CD4-positive, CD25-positive, alpha-beta regulatory T cell (primary cell): ENCODE measurements around the gene IDH2. TPM values are rescaled to one million over a fixed set of nuclear protein-coding genes. Genes with fewer than 3 reads are reported as not detected.

Source experiments
- polyA plus RNA-seq, 4 donors: library from polyadenylated mRNA; unstranded; fragments of 300-500 nt; fragmentation: Illumina TruSeq; gene quantifications; one replicate each; pipeline ENCODE4 v1.2.3, GENCODE V29; 2021
- total RNA-seq: library from RNA; stranded (reverse); gene quantifications from one replicate; pipeline ENCODE4 v1.2.3, GENCODE V29; 2022

Gene IDH2
- total and polyA plus RNA-seq, 5 donors from 2014 or later = 60.8 to 123 (median 91.0) TPM

Other genes starting within 250 kb of the IDH2 start
- gene AP3S2, start 208.5 kb downstream of the IDH2 start, total RNA-seq = 27.9 TPM
- 10 to 100 TPM; 25.4 to 48.5 (median 34.4) TPM for gene AP3S2, start 208.5 kb downstream of the IDH2 start, polyA plus RNA-seq
- not detected for gene ARPIN, start 189.5 kb downstream of the IDH2 start, total RNA-seq
- gene ARPIN, start 189.5 kb downstream of the IDH2 start, polyA plus RNA-seq = not detected
- gene ZNF710, start 101.1 kb downstream of the IDH2 start, total RNA-seq = 16.3 TPM
- 1 to 10 TPM in 3 of 4 donors, under 1 TPM in 1; 0.88 to 2.4 (median 1.9) TPM for gene ZNF710, start 101.1 kb downstream of the IDH2 start, polyA plus RNA-seq
- 20.2 TPM for gene SEMA4B, start 98.9 kb upstream of the IDH2 start, total RNA-seq
- 1 to 10 TPM; 5.1 to 7.3 (median 6.8) TPM for gene SEMA4B, start 98.9 kb upstream of the IDH2 start, polyA plus RNA-seq
- 148 TPM for gene CIB1, start 131.5 kb upstream of the IDH2 start, total RNA-seq
- gene CIB1, start 131.5 kb upstream of the IDH2 start, polyA plus RNA-seq = 100 to 1,000 TPM; 185 to 263 (median 222) TPM
- gene GDPGP1, start 131.7 kb upstream of the IDH2 start, total RNA-seq = 3.3 TPM
- 1 to 10 TPM in 2 of 4 donors, under 1 TPM in 2; 0.84 to 1.6 (median 1.1) TPM for gene GDPGP1, start 131.7 kb upstream of the IDH2 start, polyA plus RNA-seq
- 0.25 TPM for gene TTLL13, start 147.1 kb upstream of the IDH2 start, total RNA-seq
- gene TTLL13, start 147.1 kb upstream of the IDH2 start, polyA plus RNA-seq = under 1 TPM in 3 of 4 donors, not detected in 1; 0.13 to 0.64 (median 0.18) TPM
- gene NGRN, start 163.2 kb upstream of the IDH2 start, total RNA-seq = 46.6 TPM
- gene NGRN, start 163.2 kb upstream of the IDH2 start, polyA plus RNA-seq = 10 to 100 TPM; 39.0 to 54.1 (median 47.2) TPM
- gene ZNF774, start 249.8 kb upstream of the IDH2 start, total RNA-seq = not detected
- gene ZNF774, start 249.8 kb upstream of the IDH2 start, polyA plus RNA-seq = not detected